Ectodermal cell (in vitro differentiated cells): Measurements from ENCODE around the gene TRIM22.
"Not testable (repeated sequence)": the region's sequence is repeated elsewhere in the genome, so short reads cannot be mapped to it uniquely, and the experiment has no call there.

Experiments
- H3K27ac ChIP-seq: 2 replicates; pipeline ENCODE4 v1.7.0; 2013; ENCODE audit warnings: mild to moderate bottlenecking, low read depth, low read length; ENCODE audit not compliant: insufficient read depth, poor library complexity, severe bottlenecking
- H3K27me3 ChIP-seq: 2 replicates; pipeline ENCODE4 v1.7.0; 2013; ENCODE audit warnings: mild to moderate bottlenecking, low read length; ENCODE audit not compliant: insufficient read depth, control insufficient read depth, poor library complexity, severe bottlenecking
- H3K36me3 ChIP-seq: one replicate; pipeline ENCODE4 v1.7.0; 2013; ENCODE audit warnings: low read length; ENCODE audit not compliant: control insufficient read depth, insufficient read depth
- H3K4me1 ChIP-seq: one replicate; pipeline ENCODE4 v1.7.0; 2013; ENCODE audit warnings: low read length; ENCODE audit not compliant: control insufficient read depth, insufficient read depth
- H3K4me3 ChIP-seq: 2 replicates; pipeline ENCODE4 v1.7.0; 2013; ENCODE audit warnings: low read depth, low read length, control low read depth; ENCODE audit not compliant: insufficient read depth
- H3K9me3 ChIP-seq: 2 replicates; pipeline ENCODE4 v1.7.0; 2013; ENCODE audit warnings: mild to moderate bottlenecking, low read length, moderate library complexity; ENCODE audit not compliant: control insufficient read depth
- WGBS, 2 experiments: methylation state at CpG; one replicate each; pipeline ENCODE4 v1.1.7; 2013; ENCODE audit warnings: missing lambda C conversion rate in 2 of 2; 5-methylcytosine and 5-hydroxymethylcytosine counted together

Gene TRIM22

DNA sequence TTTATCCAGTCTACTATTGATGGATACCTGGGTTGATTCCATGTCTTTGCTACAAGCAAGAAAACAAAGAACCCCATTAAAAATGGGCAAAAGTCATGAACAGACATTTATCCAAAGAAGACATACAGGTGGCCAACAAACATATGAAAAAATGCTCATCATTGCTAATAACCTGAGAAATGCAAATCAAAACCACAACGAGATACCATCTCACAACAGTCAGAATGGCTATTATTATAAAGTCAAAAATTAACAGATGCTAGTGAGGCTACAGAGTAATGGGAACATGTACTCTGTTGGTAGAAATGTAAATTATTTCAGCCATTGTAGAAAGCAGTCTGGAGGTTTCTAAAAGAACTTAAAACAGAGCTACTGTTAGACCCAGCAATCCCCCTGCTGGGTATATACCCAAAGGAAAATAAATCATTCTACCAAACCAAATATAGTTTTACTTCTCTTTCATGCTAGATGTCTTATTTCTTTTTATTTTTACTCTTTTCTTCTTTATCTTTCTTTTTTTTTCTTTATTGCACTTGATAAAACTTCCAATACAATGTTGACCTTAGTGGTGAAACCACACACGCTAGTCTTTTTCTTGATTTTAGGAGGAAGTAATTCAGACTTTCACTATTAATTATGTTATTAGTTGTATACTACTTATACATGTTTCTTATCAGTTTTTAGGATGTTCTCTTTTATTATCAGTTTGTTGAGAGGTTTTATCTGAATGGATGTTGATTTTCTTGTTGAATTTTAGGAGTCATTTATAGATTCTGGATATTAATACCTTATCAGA lies 14.3 kb downstream of the TRIM22 start:
- H3K36me3 ChIP-seq, result no peaks in the 10 kb centered on the region
- no peaks in the 10 kb centered on the region for H3K9me3 ChIP-seq
- 100% methylated on average over 1 of the region's 2 CpGs; no CpG with 5 or more reads in 1 of the 2 experiments for WGBS, 2 experiments
- no peak overlapping the region for H3K4me3 ChIP-seq
- no peaks in the 10 kb centered on the region for H3K27me3 ChIP-seq
- no peaks in the 10 kb centered on the region for H3K4me1 ChIP-seq
- H3K27ac ChIP-seq, result no peak overlapping the region

DNA sequence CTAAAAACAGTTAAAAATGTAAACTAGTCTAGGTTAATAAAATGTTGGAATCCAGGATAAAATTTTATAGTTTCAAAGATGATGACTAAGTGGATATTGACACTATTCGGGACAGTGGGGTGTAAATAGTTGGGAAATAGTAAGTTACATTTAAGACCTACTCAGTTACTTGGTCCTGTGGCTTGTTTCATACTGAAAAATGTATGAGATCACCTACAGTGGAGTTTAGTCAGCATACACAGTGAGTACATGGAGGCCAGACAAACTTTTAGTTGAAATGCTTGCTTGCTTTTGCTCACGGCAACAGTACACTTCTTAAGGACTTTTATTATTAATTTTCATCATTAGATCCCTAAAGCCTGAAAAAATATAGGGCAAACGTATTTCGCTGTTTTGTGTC lies 16.1 kb downstream of the TRIM22 start:
- H3K4me1 ChIP-seq, result no peaks in the 10 kb centered on the region
- H3K4me3 ChIP-seq, result no peak overlapping the region
- no peaks in the 10 kb centered on the region for H3K27me3 ChIP-seq
- H3K27ac ChIP-seq, result no peak overlapping the region
- no peaks in the 10 kb centered on the region for H3K9me3 ChIP-seq
- no peaks in the 10 kb centered on the region for H3K36me3 ChIP-seq
- 95 to 100% methylated on average over 2 of the region's 4 CpGs for WGBS, 2 experiments

DNA sequence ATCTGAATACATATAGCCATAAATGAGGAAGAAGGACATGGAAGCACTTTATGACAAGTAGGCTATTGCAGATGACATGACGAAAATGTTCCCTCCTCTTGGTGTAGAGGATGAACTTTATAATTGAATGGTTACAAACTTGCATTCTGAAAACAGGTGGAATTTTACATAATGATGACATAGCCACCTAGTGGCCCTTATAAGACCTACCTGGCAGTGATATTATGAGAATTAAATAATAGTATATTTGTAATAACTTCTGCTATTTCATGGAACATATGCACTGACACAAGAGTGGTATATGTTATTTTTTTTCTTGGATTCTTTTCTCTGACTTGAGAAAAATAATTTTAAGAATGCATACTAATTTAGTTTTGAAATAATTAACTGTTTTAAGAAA lies 22.9 kb downstream of the TRIM22 start:
- Histone ChIP-seq H3K27me3 (no peaks in the 10 kb centered on the region), H3K9me3 (no peaks in the 10 kb centered on the region), H3K4me3 (no peak overlapping the region), H3K27ac (no peak overlapping the region), H3K36me3 (no peaks in the 10 kb centered on the region), H3K4me1 (no peaks in the 10 kb centered on the region)
- WGBS, 2 experiments, result 92 to 96% methylated on average over 1 of the region's 1 CpG

- WGBS, 2 experiments, result 92 to 93% methylated on average over 5 of the region's 5 CpGs
- no peaks in the 10 kb centered on the region for H3K27me3 ChIP-seq
- no peak overlapping the region for H3K27ac ChIP-seq
- H3K4me3 ChIP-seq, result no peak overlapping the region
- no peaks in the 10 kb centered on the region for H3K4me1 ChIP-seq
- H3K36me3 ChIP-seq, result no peaks in the 10 kb centered on the region
- H3K9me3 ChIP-seq, result no peaks in the 10 kb centered on the region
Observed at GRCh38 chr11:5713695-5714094, 24.1 kb downstream of the TRIM22 start.

GRCh38 chr11:5716518-5716917 lies 26.9 kb downstream of the TRIM22 start:
- not testable (repeated sequence) for H3K27me3 ChIP-seq, H3K36me3 ChIP-seq, H3K9me3 ChIP-seq, H3K4me1 ChIP-seq, H3K4me3 ChIP-seq, H3K27ac ChIP-seq
- 75 to 80% methylated on average over 1 of the region's 1 CpG for WGBS, 2 experiments

DNA sequence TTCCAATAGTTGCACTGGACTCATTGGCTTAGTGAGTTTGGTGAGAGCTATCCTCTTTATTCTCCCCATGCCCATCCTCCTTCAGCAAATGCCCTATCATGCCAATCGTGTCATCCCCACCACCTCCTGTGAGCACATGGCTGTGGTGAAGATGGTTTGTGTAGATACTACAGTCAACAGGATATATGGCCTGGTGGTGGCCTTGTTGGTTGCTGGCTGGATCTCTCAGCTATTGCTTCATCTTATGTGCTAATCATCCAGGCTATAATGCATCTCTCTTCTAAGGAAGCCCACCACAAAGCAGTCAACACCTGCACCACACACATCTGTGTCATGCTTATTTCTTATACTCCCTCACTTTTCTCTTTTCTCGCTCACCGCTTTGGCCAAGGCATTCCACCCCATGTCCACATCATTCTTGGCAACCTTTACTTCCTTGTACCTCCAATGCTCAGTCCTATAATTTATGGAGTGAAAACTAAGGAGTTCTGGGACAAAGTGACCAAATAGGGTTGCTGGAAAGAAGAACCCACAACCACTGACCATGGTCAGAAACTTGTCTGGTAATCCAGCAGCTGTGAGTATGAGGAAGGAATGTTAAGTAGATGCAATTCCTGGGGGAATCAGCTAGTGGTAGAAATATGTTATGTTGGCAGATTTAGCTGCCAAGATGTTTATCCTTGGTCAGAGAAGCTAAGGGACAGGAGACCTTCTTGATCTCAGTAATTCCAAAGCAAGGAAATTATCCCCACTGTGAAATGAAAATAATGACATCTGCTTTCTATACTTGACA lies 30.3 kb downstream of the TRIM22 start:
- no peak overlapping the region for H3K4me3 ChIP-seq
- H3K4me1 ChIP-seq, result no peaks in the 10 kb centered on the region
- no peaks in the 10 kb centered on the region for H3K27me3 ChIP-seq
- no peak overlapping the region for H3K27ac ChIP-seq
- WGBS, 2 experiments, result 91 to 100% methylated on average over 3 of the region's 3 CpGs
- no peaks in the 10 kb centered on the region for H3K9me3 ChIP-seq
- no peaks in the 10 kb centered on the region for H3K36me3 ChIP-seq

- no peak overlapping the region for H3K27ac ChIP-seq
- WGBS, 2 experiments, result 88 to 93% methylated on average over 2 of the region's 2 CpGs
- H3K4me1 ChIP-seq, result no peaks in the 10 kb centered on the region
- H3K36me3 ChIP-seq, result no peaks in the 10 kb centered on the region
- H3K4me3 ChIP-seq, result no peak overlapping the region
- H3K27me3 ChIP-seq, result no peaks in the 10 kb centered on the region
- H3K9me3 ChIP-seq, result no peaks in the 10 kb centered on the region
Observed at GRCh38 chr11:5722622-5723021, 33.0 kb downstream of the TRIM22 start.

DNA sequence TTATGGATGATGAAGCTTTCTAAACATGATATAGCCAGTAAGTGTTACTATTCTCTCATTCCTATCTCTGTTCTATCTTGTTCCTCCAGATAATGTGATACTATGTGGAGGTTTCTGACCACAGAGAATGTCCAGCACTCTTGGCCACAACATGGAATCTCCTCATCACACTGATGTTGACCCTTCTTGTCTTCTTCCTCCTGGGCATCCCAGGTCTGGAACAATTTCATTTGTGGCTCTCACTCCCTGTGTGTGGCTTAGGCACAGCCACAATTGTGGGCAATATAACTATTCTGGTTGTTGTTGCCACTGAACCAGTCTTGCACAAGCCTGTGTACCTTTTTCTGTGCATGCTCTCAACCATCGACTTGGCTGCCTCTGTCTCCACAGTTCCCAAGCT lies 36.8 kb downstream of the TRIM22 start:
- Histone ChIP-seq H3K4me3 (no peak overlapping the region), H3K4me1 (no peaks in the 10 kb centered on the region), H3K36me3 (no peaks in the 10 kb centered on the region), H3K27ac (no peak overlapping the region), H3K9me3 (no peaks in the 10 kb centered on the region), H3K27me3 (no peaks in the 10 kb centered on the region)
- 87 to 90% methylated on average over 1 of the region's 1 CpG for WGBS, 2 experiments

- WGBS, 2 experiments, result 92 to 100% methylated on average over 1 of the region's 1 CpG
- no peaks in the 10 kb centered on the region for H3K27me3 ChIP-seq
- no peaks in the 10 kb centered on the region for H3K4me1 ChIP-seq
Observed at GRCh38 chr11:5727691-5728090, 38.1 kb downstream of the TRIM22 start.

GRCh38 chr11:5736396-5736795 lies 46.8 kb downstream of the TRIM22 start, which contains the start of gene OR56B1:
OR56B1 (plus strand) TSS chr11:5736448; CDS start chr11:5736517, 69 bp downstream.
- H3K9me3 ChIP-seq, result no peaks in the 10 kb centered on the region
- no peak within 1 kb of the TSS for H3K27ac ChIP-seq
- H3K27me3 ChIP-seq, result no peaks in the 10 kb centered on the region
- 82 to 94% methylated on average over 1 of the region's 1 CpG for WGBS, 2 experiments
- no peak within 1 kb of the TSS for H3K4me3 ChIP-seq
- H3K36me3 ChIP-seq, result no peaks in the 10 kb centered on the region
- H3K4me1 ChIP-seq, result peaks cover 4% of the 10 kb centered on the region

More at GRCh38 chr11:5727691-5728090, 38.1 kb downstream of the TRIM22 start:
- H3K9me3 ChIP-seq, result no peaks in the 10 kb centered on the region
- no peak overlapping the region for H3K27ac ChIP-seq
- no peak overlapping the region for H3K4me3 ChIP-seq
- no peaks in the 10 kb centered on the region for H3K36me3 ChIP-seq
